Osteoblast (primary cell): ENCODE results near the gene KHNYN. TPM values are rescaled to one million over a fixed set of nuclear protein-coding genes. Genes with fewer than 3 reads are reported as not detected.

Experiments
- DNase-seq: peaks from one replicate; pipeline ENCODE4 v3.0.0; 2011; ENCODE audit warnings: low spot score, mixed read lengths; ENCODE audit not compliant: insufficient read length; ENCODE audit errors: missing footprints
- H2AFZ ChIP-seq: 2 replicates; pipeline ENCODE4 v1.6.0; 2011; ENCODE audit warnings: mild to moderate bottlenecking, low read length
- H3K27ac ChIP-seq: 2 replicates; pipeline ENCODE4 v1.5.1; 2011; ENCODE audit warnings: mild to moderate bottlenecking, low read depth, low read length, moderate library complexity
- H3K27me3 ChIP-seq: 2 replicates; pipeline ENCODE4 v1.6.0; 2012; ENCODE audit warnings: mild to moderate bottlenecking, control low read depth, inconsistent platforms, low read length, moderate library complexity; ENCODE audit not compliant: insufficient read depth
- H3K36me3 ChIP-seq: 2 replicates; pipeline ENCODE4 v1.5.1; 2011; ENCODE audit warnings: mild to moderate bottlenecking, low read length, control low read depth, moderate library complexity; ENCODE audit not compliant: insufficient read depth
- H3K4me1 ChIP-seq: 2 replicates; pipeline ENCODE4 v1.5.1; 2011; ENCODE audit warnings: mild to moderate bottlenecking, low read length, control low read depth, moderate library complexity; ENCODE audit not compliant: insufficient read depth
- H3K4me2 ChIP-seq: 2 replicates; pipeline ENCODE4 v1.6.0; 2011; ENCODE audit warnings: mild to moderate bottlenecking, low read length; ENCODE audit not compliant: insufficient read depth
- H3K4me3 ChIP-seq: fragments of 200-600 bp; sonication (generic); 3 replicates; pipeline ENCODE4 v1.5.1; 2012; ENCODE audit warnings: mild to moderate bottlenecking, low read length, inconsistent platforms; ENCODE audit not compliant: insufficient read depth
- H3K79me2 ChIP-seq: 2 replicates; pipeline ENCODE4 v1.6.0; 2012; ENCODE audit warnings: mild to moderate bottlenecking, low read length, control low read depth, inconsistent platforms; ENCODE audit not compliant: insufficient read depth
- H3K9me3 ChIP-seq: 2 replicates; pipeline ENCODE4 v1.5.1; 2011; ENCODE audit warnings: low read depth, low read length, control low read depth
- H4K20me1 ChIP-seq: 2 replicates; pipeline ENCODE4 v1.6.0; 2012; ENCODE audit warnings: mild to moderate bottlenecking, low read length, control low read depth; ENCODE audit not compliant: insufficient read depth
- total RNA-seq: library from RNA; depleted of rRNA; stranded (reverse); fragments of >200 nt; gene quantifications from 2 replicates; pipeline ENCODE4 v1.2.3, GENCODE V29; 2012
- TF ChIP-seq, protein P1 (sequence below): IDR thresholded peaks from 2 replicates; pipeline ENCODE4 v1.5.1; 2011; ENCODE audit warnings: mild to moderate bottlenecking, low read depth, low read length, moderate library complexity; ENCODE audit errors: extremely low read depth

KHNYN gene
- total RNA-seq, 1 donor, result 58.6 TPM

DNA sequence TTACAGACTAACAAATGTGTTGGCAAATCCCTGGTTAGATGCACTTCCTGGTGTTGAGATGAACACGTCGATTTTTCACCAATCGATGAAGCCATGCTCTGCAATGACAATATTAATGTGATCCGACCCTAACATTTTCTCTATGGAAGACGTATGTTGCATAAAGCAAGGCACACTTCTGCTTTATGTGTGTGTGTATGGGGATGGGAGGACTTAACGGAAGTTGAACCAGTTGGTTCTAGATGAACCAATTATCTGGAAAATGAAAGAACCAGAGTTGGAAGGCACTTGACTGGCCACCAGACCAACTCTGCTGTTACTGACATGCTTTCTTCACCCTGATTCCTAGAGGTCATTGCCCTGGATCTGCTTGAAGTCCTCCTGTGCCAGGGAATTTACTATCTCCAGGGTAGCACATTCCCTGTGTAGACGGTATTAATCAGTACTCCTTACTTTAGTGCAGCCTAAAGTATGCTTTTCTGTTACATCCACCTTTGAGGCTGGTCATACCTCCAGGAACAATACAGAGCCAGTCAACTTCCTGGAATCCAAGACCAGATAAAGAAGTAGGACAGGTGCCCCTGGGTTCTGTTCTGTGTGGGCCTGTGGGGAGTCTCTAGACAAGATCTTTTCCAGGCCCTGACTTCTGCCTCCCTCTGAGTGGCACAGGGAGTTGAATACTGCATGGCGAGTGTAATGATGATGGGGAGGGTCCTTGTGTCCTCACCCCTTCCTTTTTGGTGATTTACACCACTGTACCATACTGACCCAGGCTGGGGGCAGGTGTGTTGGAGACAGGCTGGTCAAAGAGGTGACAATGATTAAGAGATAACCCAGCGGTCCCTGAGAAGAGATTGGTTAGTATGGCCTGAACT, 8.7 kb downstream of the KHNYN start:
- no peak overlapping the region for H3K4me3 ChIP-seq
- H2AFZ ChIP-seq, result no peak overlapping the region
- no peak overlapping the region for H3K4me2 ChIP-seq
- peaks cover 61% of the 10 kb centered on the region for H3K36me3 ChIP-seq
- no peak for DNase-seq
- H4K20me1 ChIP-seq, result peaks cover 11% of the 10 kb centered on the region
- TF ChIP-seq, protein P1, sequence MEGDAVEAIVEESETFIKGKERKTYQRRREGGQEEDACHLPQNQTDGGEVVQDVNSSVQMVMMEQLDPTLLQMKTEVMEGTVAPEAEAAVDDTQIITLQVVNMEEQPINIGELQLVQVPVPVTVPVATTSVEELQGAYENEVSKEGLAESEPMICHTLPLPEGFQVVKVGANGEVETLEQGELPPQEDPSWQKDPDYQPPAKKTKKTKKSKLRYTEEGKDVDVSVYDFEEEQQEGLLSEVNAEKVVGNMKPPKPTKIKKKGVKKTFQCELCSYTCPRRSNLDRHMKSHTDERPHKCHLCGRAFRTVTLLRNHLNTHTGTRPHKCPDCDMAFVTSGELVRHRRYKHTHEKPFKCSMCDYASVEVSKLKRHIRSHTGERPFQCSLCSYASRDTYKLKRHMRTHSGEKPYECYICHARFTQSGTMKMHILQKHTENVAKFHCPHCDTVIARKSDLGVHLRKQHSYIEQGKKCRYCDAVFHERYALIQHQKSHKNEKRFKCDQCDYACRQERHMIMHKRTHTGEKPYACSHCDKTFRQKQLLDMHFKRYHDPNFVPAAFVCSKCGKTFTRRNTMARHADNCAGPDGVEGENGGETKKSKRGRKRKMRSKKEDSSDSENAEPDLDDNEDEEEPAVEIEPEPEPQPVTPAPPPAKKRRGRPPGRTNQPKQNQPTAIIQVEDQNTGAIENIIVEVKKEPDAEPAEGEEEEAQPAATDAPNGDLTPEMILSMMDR, result no peak
- H3K79me2 ChIP-seq, result peaks cover 26% of the 10 kb centered on the region
- H3K27ac ChIP-seq, result no peak overlapping the region
- no peaks in the 10 kb centered on the region for H3K27me3 ChIP-seq
- no peaks in the 10 kb centered on the region for H3K9me3 ChIP-seq
- H3K4me1 ChIP-seq, result peaks cover 15% of the 10 kb centered on the region

DNA sequence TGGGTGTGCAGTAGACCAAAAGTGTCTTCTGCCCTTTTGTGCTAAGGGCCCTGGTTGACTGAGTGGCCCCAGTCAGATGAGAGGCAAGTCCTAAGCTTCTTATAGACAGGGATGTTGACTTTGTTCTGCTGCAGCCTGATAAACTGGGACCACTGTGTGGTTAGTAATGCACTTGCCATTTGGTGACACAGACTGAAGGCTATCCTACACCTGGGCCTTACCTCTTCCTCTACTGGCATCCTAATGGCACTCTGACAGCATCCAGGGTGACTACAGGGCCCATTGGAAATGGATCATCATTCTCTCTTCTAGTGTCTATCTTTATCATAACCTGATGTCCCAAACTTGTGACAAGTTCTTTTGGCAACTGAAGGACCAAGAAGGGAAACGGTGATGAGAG, 9.5 kb downstream of the KHNYN start:
- no peaks in the 10 kb centered on the region for H3K9me3 ChIP-seq
- H3K36me3 ChIP-seq, result peaks cover 53% of the 10 kb centered on the region
- peaks cover 11% of the 10 kb centered on the region for H4K20me1 ChIP-seq
- no peak overlapping the region for H3K4me3 ChIP-seq
- TF ChIP-seq, protein P1, result no peak
- no peaks in the 10 kb centered on the region for H3K27me3 ChIP-seq
- peaks cover 24% of the 10 kb centered on the region for H3K79me2 ChIP-seq
- H3K27ac ChIP-seq, result no peak overlapping the region
- no peak overlapping the region for H2AFZ ChIP-seq
- H3K4me2 ChIP-seq, result no peak overlapping the region
- DNase-seq, result no peak
- peaks cover 15% of the 10 kb centered on the region for H3K4me1 ChIP-seq

GRCh38 chr14:24439830-24440605, 10.3 kb downstream of the KHNYN start:
- peaks cover 15% of the 10 kb centered on the region for H3K4me1 ChIP-seq
- H3K79me2 ChIP-seq, result peaks cover 24% of the 10 kb centered on the region
- no peaks in the 10 kb centered on the region for H3K9me3 ChIP-seq
- no peaks in the 10 kb centered on the region for H3K27me3 ChIP-seq
- TF ChIP-seq, protein P1, result no peak
- no peak overlapping the region for H3K27ac ChIP-seq
- H4K20me1 ChIP-seq, result peaks cover 11% of the 10 kb centered on the region
- H3K4me2 ChIP-seq, result no peak overlapping the region
- DNase-seq, result no peak
- H3K36me3 ChIP-seq, result peaks cover 47% of the 10 kb centered on the region
- H2AFZ ChIP-seq, result no peak overlapping the region
- H3K4me3 ChIP-seq, result no peak overlapping the region
